GF-D8 (cell line): ENCODE measurements around the gene APBA1.

Source experiments
- DNase-seq: peaks from one replicate; lab custom pipeline; 2025; lab: John Stamatoyannopoulos, UW

APBA1 gene

DNA sequence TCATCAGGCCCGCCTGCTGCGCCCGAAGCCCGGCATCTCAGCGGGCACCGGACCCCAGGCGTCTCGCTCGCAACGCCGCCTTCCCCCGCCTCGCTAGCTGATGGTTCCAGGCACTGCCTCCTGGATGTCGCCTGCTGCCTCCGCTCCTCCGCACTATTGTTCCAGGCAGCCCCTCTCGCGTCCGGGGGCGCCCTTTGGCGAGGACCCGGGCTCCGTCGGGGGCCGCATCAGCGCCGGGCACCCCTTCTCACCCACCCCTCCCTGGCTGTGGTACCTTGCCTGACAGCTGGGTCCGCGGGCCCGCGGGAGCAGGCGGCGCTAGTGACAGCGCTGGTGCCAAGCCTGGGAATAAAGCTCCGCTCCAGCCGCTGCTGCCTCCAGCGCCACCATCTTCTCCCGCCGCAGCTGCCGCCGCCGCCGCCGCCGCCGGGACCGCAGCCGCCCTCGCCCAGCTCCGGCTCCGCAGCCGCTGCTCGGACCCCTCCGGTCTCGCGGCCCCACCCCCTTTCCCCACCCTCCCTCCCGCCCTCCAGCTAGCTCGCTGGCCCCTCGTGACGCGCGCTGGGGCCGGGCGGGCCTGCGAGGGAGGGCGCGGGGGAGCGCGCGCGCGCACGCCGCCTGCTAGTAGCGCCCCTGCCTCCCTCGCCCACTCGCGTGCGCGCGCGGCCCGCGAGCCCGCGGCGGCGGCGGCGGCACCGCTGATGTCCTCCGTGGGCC, at the start of gene APBA1:
TSS of gene APBA1 (minus strand) at position 493 of the 717 bp plus-strand sequence.
- DNase-seq = no peak

DNA sequence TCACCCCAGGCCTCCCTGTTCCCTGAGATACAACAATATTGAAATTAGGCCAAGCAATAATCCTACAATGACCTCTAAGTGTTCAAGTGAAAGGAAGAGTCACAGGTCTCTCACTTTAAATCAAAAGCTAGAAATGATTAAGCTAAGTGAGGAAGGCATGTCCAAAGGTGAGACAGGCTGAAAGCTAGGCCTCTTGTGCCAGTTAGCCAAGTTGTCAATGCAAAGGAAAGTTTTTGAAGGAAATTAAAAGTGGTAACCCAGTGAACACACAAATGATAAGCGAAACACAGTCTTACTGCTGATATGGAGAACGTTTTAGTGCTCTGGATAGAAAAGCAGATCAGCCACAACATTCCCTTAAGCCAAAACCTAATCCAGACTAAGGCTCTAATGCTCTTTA, 47.8 kb upstream of the APBA1 start:
- no peak for DNase-seq

DNA sequence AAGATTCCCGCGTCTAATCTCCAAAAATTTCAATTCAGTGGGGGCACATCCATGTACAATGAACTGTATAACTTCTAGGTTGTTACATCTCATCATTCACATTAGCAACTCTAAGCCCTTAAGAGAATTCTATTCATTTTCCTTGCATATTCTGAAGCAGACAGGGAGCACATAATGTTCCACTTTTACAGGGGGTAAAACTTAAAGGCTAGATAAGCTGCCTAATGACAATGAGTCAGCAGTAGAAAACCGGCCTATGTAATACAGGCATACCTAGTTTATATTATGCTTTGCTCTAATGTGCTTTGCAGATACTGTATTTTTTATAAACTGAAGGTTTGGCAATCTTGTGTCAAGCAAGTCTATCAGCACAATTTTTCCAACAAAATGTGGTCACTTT, 47.2 kb upstream of the APBA1 start:
- DNase-seq = no peak

DNA sequence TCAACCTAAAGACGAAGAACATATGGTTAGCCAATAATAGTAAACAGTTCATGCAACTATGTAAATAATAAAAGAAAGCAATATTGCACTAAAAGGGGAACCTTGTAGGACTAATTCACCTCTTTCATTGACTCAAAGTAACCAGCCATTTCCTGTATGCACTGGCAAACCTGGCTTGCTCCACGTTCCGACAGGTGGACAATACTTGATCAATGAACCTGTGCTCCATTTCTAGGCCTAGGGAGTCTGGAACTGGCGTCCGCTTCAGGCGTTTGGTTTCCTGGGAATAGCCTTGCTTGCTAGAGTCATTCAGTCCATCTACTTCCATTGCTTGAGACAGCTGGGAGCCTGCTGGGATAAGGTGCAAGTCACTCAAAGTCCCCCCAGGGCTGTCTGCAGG, 46.0 kb upstream of the APBA1 start:
- DNase-seq = no peak

DNA sequence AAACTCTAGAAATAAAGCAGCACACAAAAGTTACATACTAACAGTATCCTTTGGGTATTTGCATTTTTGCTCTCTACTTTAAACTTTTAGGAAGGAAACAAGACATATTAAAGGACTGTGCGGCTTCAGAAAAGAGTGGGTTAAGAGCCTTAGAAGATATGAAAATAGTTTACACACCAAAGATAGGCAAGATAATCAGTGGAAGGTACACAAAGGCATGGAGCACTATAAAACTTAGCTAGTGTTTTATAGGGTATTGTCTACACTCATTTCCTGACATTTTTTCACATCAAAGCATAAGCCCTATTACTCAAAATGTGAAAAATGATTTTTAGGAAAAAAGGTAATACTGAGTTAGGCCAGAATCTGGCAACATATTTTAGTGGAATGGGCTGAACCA, 43.7 kb upstream of the APBA1 start:
- DNase-seq = no peak

DNA sequence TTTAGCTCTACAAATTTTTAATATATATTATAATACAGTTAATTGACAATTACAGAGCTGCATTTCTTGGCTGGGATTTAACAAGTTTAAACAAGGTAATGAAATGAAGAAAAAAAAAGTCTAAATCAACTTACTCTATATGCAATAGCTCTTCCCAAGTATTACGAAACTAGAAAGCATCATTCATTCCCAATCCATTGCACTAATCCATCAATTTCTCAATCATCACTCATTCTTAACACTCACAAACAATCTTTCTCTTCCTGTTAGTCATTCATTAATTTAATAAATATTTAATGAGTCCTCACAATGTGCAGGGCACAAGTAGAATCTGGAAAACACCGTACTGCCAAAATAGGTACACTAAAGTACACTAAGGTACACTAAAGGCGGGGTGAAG, 42.9 kb upstream of the APBA1 start:
- DNase-seq = no peak

DNA sequence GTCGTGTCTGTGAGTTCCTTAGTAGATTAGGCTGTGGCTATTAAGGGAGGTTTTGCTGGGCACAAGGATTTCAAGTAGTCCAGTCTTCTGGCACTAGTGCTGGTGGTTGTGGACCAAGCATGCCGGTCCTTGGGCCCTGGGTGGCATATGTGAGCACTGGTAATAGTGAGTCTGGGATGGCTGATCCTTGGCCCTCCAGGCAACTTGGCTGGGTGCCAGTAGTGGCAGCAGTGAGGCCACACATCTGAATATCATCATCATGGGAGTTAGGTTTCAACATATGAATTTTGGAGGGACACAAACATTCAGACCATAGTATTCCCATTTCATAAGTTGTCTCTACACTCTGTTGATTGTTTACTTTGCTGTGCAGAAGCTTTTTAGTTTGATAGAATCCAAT, 25.3 kb upstream of the APBA1 start:
- DNase-seq = no peak

DNA sequence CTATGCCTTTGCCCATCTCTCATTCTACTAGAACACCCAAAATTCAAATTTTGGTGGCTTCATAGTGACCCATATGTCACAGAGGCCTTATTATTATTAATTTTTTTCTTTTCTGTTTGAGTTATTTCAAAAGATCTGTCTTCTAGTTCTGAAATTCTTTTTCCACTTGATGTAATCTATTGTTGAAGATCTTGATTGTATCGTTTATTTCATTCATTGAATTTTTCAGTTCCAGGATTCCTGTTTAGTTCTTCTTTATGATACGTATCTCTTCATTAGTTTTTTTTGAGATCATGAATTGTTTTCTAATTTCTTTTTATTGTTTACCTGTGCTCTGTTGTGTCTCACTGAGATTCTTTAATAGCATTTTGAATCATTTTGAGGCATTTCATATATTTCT, 24.6 kb upstream of the APBA1 start:
- DNase-seq = no peak

DNA sequence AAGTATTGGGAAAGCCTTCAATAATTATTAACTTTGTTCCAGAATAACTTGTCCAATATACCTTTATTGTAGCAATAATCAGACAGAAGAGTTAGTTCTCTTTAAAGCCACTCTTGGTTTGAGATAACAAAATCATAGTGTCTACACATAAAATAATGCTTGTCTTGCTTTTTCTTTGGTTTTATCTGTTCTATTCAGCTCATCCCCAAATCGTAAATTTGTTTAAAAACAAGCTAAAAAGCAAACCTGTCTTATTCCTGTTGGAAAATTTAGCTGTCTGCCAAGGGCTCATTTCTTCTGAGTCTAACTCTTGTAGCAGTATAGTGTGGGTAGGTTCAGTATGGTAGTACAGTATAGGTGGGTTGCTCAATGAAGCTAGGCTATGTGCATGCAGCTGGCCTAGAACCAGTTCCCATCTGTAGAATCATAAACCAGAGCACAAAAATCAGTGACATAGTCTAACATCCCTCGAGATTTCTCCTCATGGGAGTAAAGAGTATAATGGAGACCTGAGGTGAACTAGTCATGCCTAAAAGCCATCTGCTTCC, 17.9 kb upstream of the APBA1 start:
- DNase-seq = no peak

DNA sequence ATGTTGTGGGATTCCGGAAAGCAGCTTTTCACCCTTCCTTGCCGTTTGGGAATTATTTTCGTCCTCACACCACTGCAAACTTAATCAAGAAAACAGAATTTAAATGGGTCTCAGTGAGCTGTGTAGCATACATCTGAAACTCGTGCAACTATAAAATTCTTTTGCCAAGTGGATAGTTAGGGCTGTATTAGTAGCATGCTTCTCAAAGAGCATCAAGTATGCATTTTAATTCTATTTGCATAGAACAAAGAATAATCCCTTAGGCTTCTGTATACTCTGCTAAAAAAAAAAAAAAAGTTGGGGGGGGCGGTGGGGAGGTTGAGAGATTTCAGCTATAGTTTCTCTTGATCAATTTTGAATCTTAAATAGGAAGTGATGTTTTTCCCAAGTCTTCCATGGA, 11.8 kb upstream of the APBA1 start:
- no peak for DNase-seq

DNA sequence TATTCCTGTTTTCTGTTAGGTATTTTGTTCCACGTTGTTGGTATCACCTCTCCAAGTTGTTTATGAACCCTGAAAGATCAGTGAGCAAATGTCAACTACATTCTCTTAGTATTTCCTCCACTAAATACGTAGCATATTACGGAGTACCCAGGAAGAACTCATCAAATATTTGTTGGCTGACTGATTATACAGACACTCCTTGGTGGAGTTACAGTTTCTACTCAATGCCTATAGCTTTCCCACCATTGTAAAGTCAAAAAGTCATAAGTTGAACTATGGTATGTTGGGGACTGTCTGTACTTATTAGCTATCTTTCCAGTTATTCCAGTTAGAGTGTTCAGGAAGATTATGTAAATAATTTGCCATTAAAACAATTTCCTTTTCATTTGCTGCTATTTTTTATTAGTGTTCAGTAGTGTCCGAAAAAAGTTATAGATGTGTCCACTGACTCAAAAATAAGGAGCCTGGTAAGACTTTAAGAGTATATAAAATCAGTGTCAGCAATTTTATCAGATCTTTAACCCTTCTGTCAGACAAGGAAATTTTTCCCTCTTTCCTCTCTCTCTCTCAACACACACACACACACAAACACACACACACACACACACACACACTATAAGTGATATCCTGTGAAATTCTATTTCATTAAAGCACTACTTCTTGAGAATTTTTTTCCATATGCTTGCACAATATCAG, 6.8 kb upstream of the APBA1 start:
- DNase-seq = no peak

DNA sequence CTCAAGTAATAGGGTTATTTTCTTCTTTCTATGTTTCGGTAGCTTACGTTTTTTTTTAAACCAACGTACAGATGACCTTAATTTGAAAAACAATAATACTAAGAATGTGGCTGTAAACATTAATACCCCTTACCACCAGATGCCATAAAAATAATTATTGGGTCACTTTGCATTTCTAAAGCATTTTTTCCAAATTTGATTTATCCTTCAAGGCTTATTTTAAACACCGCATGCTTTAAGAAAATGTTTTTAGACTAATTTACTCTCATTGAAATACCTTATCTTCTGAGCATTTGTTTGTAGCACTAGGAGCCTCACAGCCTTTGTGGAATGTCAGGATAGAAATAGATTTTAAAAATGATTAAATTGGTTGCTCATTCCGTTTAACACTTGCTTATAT, 5.8 kb upstream of the APBA1 start:
- no peak for DNase-seq

DNA sequence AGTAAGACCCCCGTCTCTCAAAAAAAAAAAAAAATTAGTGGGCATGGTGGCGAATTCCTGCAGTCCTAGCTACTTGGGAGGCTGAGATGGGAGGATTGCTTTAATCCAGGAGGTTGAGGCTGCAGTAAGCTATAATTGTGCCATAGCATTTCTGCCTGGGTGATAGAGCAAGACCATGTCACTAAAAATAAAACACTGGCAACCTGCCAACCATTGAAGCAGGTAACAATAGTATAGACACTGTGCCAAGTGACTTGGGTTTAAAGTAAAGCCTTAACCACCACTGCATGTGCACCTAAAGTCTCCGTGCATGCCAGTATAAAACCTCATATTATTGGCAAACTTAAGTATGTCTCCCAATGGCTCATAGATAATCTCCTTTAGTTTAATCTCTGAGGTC, 3.4 kb upstream of the APBA1 start:
- DNase-seq = no peak

DNA sequence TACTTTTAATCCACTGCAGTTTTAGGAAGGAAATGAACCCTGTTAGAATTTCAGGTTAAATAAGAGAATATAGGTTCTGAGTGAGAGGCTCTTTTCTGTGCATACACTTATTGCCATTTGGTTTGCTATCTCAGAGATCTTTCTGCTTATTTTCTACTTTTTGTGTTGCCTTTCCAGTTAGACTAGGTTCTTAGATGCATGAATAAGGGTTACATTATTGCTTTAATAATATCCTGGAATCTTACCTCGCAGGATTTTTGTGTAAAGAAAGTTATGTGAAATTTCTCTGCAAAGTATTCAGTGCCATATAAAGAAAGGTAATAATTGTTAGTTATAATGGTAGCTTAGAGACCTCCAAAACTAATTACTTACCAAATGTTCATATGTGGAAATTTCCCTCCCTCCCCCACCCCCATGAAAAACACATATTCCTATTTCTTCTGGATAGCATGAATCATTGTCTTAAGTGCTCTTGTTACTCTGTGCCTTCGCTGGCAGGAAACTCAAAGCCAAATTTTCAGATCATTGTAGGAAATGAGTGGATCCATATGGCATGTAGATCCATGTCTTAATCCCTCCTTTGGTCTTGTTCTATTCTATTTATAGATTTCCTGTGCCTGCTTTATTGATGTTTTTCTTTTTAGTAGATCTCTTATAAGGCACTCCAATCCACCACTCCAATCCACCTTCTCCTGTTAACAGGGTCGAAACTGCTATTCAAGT, 2.7 kb upstream of the APBA1 start:
- no peak for DNase-seq

DNA sequence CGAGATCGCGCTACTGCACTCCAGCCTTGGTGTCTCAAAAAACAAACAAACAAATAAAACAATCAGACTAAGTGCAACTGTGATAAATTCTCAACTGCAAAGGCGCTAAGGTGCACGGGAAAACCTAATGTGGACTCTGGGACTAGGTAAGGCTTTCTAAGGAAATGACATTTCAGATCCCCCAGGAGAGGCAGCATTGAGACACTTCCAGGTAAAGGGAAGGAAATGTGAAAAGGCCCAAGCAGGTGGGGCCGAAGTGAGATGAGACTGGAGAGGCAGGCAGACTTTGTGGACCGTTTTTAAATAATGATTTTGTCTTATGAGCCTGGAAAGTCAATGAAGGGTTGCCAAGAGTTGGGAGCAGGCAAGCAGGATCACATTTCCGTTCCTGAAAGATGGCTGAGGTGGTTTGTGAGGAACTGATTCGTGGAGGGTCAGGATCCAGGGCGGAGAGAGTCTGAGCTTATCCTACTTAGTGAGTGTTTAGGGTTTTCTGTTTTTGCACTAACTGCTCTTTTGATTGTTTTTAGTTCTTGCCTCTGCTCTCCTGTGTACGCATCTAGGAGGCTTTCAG, 2.0 kb upstream of the APBA1 start:
- no peak for DNase-seq

DNA sequence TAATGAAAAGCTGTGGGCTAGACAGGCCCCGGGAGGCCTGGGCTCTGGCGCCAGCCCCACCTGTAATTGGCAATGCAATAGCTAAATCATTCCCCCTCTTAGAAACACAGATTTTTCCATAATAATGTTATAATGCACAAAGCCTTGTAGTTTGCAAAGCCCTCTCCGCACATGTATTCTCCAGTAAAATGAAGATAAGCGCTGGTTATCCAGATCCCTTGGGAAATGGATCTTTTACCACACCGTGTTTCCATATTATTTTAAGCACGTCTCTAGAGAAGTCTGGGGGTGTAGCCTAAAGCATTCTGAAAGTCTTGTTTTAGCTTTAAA, 1.1 kb upstream of the APBA1 start:
- no peak for DNase-seq

DNA sequence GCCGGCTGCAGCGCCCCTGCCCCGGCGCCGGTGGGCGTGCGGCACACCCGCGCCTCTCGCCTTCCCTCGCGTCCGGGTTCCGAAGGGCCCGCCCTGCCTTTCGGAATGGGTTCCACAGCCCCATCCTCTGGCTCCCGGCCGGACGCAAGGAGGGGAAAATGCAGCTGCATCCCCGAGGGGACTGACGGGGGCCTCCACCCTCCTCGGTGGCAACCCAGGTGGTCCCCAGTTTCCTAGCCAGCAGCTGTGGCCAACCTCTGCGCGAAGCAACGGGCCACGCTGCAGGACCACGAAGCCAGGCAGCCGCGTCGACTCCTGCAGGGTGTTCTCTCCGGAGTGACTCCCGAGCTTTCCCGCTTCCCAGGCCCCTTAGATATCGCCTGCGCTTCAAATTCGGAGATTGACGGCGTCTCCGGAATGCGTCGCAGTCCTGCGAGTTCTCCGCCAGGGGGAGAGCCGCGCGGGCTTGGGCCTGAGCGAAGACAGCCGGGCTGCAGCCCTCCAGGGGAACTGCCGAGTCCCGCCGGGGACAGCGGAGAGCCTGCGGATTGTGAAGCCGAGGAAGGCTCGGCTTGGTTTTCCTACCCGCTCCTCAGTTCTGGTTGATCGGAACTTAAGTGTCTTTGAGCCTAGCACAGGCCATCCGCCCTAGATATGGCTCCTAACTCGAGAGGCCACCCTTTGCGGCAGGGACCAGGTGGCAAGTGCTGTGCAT, 582 bp upstream of the APBA1 start:
- no peak for DNase-seq

DNA sequence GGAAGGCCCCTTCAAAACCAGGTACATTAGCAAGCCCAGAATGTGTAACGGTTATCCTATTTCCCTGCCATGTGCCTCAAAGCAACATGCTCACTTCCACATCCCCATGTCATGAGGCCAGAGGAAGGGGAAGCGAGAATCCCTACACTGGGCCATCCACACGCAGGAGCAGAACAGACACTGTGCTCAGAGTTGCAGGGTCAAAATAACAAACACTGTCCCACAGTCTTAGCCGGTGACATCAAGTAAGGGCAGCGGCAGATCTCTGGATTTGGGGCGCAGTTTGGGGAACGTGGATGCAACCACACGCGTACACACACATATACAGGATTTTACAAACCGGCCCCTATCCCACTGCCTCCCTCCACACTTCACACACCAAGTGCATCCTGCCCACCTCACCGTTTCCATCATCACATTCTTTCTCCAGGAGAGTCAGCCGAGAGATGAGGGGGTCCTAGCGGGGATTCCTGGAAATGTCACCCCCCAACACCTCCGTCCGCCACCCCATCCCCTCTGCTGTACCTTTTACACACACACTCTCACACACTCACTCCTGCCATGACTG, 776 bp downstream of the APBA1 start:
- no peak for DNase-seq

DNA sequence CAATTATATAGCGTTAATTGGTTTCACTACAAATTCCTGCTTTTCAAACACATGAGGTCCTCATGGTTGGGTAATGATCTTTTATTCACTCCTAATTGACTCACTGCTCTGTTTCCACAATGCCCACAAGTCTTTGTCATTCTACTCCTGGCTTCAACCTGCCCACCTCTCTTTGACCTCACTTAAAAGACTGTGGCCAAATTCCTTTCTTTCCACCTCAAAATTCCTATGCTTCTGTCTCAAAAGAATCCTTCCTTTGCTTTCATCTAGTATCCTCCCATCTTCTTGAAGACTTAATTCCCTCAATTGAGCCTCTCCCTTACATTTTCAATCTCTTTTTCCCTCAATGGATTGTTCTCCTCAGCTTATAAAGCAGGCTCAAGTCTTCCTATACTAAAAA, 4.9 kb downstream of the APBA1 start:
- no peak for DNase-seq

DNA sequence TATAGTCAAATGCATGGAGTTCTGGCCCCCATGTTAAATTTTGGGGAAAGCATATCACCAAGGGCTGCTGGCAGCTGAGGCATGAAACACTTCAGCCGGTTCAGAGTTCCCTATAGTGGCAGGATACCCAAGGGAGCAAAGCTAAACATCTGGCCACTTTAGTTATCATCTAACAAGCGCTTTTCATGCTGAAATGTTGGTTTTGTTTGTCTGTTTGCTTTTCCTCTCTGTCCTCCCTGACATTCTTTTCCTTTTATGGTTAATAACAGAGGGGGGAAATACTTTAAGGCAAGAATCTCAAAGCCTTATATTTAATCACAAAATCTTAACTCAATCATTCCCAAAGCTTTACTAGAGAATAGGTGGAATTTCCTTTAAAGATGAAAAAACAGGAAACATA, 11.9 kb downstream of the APBA1 start:
- DNase-seq = no peak

DNA sequence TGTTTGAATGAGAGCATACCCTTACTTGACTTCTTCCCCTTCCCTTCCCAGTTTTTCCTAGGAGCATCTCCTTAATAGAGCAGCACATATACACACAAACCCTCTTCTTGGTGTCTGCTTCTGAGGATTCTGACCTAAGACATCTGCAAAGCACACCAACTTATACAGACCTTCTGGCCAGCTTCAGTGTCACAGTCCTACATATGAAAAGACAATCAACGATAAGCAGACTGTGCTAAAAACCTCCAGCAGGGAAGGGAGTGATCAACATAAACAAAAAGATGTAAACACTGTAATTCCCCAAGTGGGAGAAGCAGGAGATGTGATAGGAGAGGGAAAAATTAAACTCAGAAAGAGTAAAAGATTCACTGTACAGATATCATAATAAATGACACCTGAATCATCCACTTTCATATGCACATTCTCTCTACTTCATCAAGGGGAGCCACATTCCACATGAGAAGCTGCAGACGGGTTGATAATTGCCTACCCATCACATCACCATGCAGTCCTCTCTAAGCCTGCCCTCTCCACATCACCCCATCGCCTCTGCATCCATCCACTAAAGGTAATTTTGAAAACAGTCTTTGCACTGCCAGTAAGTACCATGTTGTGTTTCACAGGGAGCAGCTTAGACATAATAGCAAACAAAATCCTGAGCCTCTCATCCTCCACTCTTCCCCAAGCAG, 13.0 kb downstream of the APBA1 start:
- no peak for DNase-seq
